ENCODE measurements around the gene ATP1A4.

Gene ATP1A4

DNA sequence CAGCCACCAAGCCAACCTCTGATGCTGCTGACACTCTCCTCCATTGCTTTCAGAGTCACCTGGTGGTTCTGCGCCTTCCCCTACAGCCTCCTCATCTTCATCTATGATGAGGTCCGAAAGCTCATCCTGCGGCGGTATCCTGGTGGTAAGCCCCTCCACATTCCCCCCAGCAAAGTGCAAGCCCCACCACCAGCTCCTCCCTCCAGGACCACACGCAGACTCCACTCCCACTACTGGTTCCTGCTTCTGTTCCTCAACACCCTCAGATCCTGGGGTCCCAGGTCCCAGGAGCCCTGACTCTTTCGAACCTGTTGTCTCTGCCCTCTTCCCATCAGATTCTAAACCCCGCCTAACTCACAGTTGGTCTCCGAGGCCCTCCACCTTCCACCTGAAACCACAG lies 11.6 kb upstream of the ATP1A4 start:
- DNase-seq: no peak

DNA sequence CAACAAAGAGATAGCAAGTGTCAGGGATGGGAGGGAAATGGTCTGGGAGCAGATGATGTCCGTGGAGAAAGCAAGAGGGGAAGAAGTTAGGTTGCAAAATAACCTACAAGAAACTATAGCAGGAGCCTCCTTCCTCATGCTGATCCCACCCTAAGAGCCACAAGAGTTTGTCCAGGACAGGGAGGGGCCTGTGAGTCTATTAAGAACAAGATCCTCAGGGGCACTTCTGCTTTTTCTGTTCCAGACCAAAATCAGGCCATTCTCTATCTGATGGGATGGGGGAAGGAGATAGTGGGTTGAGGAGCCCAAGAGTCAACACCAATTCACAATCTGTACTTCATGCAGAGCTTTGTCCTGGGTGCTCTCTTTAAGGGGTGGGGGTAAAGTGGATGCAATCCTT lies 7.7 kb upstream of the ATP1A4 start:
- DNase-seq: peak in 2 of 58 donors; percentile 15 to 18

DNA sequence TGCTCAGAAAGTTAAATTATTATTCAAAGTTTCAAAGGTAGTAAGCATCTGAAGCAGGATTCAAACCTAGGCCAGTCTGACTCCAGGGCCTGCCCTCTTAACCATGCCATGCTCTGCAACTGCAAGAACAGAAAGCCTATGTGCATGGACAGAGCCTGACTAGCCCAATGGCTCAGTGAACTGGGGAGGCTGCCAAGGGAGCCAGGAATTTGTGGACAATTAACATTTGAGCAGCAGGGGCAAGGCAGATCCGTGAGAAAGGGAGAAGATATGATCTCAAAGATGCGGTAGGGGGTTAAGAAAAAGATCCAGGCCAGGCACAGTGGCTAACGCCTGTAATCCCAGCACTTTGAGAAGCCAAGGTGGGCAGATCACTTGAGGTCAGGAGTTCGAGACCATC lies 6.5 kb upstream of the ATP1A4 start:
- DNase-seq: peak in 9 of 58 donors; percentile 12 to 38 (median 22)

DNA sequence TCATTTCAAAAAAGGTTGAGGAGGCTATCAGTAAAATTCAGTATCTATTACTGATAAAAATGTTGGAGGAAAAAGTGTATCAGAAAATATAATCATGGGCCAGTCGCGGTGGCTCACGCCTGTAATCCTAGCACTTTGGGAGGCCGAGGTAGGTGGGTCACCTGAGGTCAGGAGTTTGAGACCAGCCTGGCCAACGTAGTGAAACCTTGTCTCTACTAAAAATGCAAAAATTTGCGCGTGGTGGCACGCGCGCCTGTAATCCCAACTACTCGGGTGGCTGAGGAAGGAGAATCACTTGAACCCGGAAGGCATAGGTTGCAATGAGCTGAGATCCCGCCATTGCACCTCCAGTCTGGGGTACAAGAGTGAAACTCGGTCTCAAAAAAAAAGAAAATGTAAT lies 5.3 kb upstream of the ATP1A4 start:
- no peak for DNase-seq

DNA sequence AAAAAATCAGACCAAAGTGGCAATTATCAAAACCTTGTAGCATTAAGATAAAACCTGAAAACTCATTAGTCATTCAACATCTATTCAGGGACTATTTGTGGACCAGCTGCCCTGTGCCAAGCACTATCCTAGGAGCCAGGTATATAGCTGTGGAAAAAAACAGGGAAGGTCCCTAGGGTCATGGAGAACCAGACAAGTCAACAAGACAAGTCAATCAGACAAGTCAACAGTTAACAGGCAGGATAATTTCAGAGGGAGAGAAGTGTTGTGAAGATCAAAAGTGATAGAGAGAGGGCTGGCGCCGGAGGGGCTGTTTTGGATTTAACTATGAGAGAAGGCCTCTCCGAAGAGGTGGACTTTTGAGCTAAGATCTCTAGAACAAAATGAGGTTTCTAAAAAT lies 3.3 kb upstream of the ATP1A4 start:
- DNase-seq: no peak

DNA sequence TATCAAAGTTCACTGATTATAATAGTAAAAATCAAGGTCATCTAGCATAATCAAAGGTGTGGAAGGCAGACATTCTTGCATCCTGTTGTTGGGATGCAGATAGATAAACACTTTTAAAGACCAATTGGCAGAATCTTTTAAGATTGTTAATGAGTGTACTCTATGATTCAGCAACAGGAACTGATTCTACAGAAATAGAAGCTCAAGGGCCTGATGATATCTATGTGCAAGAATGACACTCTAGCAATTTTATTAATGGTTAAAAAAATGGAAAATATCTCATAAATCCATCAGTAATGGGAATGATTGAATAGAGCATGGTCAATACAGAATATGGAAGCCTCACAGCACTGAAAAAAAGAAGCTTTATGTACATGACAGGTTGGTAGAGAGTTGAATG lies 2.2 kb upstream of the ATP1A4 start:
- no peak for DNase-seq

DNA sequence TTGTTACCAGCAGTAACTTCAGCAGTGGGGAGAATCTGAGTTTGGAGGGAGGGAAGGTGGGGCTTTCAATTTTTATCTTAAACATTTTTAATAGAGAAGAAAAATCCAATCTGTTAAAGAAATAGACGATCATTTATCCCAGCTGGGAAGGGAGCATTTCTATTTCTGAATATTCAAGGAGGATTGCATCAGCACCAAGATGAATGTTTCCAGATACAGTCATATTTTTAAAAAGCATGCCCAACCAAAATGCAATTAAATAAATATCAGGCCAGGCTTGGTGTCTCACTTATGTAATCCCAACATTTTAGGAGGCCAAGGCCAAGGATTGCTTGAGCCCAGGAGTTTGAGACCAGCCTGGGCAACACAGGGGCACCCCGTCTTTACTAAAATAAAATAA lies 1.7 kb upstream of the ATP1A4 start:
- no peak for DNase-seq

DNA sequence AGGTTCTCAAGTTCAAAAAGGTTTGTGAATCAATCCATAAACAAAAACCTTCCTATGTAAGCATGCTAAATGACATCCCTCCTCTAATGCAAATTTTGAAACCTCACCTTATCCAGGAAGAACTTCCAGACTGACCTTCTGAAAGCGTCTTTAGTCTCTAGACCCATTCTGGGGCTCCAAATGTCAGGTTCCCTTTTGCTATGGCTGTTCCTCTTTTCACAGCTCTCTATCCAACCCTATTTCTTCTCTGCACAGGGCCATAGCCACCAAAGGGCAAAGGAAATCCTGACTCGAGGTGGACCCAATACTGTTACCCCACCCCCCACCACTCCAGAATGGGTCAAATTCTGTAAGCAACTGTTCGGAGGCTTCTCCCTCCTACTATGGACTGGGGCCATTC lies 3.4 kb downstream of the ATP1A4 start:
- DNase-seq: no peak

DNA sequence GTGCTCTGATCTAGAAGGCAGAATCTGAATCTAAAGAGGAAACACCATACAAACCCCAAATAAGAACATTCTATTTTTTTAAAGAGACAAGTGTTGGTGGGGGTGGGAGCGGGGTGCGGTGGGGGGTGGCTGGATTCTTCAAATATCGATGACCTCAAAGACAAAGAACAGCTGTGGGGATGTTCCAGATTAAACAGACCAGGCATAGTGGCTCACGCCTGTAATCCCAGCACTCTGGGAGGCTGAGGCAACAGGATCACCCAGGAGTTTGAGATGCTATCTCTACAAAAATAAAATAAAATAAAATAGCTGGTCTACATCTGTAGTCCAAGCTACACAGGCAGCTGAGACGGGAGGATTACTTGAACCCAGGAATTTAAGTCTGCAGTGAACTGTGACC lies 5.0 kb downstream of the ATP1A4 start:
- no peak for DNase-seq

DNA sequence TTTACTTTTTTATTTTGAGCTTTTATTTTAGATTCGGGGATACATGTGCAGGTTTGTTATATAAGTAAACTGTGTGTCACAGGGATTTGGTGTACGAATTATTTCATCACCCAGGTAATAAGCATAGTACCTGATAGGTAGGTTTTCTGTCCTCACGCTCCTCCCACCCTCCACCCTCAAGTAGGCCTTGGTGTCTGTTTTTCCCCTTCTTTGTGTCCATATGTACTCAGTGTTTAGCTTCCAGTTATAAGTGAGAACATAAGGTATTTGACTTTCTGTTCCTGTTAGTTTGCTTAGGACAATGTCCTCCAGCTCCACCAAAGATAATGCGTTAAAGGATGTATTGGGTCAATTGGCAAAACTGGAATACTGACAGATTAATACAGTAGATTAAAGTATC lies 5.8 kb downstream of the ATP1A4 start:
- no peak for DNase-seq

DNA sequence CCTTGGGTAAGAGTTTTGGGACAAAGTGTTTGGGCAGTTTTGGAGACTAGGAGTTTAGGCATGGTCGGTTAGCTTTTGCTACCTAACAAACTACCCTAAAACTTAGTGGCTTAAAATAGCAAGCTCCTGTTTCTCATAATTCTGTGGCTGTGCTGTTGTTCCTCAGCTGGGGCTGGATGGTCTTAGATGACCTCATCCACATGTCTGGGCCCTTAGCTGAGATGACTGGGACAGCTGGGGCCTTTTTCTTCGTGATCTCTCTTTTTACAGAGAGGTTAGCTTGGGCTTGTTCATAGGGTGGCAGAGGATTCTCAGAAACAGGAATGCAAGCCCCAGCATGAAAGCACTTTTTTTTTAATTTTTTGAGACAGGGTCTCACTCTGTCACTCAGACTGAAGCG lies 6.6 kb downstream of the ATP1A4 start:
- DNase-seq: no peak

DNA sequence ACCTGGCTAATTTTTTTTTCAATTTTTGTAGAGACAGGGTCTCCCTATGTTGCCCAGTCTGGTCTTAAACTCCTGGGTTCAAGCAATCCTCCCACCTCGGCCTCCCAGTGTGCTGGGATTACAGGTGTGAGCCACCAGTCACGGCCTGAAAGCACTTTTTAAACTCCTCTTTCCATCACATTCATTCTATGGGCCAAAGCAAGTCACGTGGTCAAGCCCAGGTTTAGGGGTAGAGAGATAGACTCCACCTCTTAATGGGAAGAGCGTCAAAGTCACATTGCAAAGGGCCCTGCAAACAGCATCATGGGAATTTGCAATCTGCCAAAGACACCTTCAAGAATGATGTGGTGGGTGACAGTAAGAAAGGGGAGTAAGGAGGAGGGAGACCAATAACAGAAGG lies 7.1 kb downstream of the ATP1A4 start:
- DNase-seq: no peak

DNA sequence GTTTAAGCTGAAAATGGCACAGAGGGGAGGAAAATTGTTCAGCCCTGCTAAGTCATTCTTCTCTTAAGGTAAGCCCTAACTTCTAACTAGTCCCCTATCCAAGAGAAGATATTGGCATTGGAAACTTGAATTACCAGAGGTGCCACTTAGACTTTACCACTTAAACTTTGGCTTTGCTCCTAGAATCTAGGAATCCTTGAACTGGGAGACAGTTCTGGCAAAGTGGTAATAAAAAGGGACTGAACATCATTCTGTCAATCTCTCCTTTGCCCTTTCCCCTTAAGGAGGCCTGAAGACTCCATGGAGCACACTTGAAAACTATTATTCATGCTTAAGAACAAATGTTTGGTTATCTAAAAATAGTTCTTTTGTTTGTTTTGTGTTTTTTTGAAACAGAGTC lies 8.4 kb downstream of the ATP1A4 start:
- no peak for DNase-seq

DNA sequence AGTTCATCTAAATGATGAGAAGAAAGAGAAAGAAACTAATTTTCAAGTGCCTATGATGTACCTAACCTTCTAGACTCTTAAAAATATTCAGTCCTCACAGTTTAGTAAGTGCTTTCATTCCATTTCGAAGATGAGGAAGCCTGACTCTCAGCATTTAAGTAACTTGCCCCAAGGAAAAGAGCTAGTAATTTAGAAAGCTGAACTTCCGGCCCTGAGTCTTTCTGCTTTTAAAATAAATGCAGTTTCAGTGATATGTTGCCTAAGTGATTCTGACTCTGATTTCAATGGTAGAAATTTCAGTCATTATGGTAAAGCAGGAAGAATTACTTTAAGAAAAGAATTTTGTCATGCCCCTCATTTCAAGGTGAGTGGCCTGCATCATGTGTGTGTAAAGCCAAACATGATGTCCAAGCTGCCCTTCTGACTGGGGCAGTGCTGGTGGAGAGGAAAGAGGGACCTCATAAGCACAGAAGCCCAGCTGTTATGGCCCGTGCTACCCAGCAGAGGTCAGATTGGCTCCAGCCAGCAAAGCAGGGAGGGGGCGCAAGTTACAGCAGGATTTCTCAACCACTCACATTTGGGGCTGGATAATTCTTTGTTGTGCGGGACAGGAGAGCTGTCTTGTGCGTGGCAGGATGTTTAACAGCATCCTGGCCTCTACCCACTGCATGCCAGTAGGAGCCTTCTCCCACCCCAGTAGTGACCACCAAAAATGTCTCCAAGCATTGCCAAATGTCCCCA lies 10.7 kb downstream of the ATP1A4 start:
- peak in 16 of 58 donors; percentile 10 to 51 (median 25) for DNase-seq

DNA sequence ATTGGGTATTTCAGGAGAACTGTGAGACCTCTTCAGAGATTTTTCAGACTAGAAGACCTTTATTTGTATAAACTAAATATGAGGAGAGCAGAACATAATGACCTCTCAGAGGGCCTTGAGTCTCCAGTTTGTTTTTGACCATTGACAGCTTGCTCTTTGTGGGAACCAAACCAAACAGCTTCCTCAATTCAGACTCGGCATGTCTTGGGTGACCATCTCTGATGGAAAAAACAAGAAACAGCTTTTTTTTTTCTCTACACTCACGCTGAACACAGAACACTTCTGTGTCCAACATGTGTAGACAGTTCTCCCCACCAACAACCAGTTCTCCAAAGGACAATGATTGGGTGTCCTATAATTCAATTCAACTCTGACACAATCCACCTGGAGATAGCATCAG lies 11.5 kb downstream of the ATP1A4 start:
- no peak for DNase-seq

DNA sequence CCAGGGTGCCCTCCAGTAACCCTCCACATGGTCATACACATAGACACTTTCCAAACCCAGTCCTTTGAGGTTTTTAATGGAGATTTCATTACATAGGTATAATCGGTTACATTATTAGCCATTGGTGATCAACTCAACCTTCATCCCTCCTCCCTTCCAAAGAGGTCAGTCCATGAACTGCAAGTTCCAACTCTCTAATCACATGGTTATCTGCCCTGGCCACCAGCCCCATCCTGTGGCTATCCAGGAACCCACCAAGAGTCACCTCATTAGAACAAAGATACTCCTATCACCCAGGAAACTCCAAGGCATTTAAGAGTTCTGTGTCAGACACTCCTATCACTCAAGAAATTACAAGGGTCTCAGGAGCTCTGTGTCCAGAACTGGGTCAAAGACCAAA lies 12.2 kb downstream of the ATP1A4 start:
- no peak for DNase-seq

DNA sequence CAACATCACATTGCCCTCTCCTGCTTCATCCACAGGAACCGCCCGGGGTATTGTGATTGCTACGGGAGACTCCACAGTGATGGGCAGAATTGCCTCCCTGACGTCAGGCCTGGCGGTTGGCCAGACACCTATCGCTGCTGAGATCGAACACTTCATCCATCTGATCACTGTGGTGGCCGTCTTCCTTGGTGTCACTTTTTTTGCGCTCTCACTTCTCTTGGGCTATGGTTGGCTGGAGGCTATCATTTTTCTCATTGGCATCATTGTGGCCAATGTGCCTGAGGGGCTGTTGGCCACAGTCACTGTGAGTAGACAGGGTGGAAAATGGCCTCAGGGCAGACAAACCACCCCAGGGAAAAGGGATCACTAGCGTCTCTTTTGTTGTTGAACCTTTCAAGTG lies 12.7 kb downstream of the ATP1A4 start:
- DNase-seq: no peak

DNA sequence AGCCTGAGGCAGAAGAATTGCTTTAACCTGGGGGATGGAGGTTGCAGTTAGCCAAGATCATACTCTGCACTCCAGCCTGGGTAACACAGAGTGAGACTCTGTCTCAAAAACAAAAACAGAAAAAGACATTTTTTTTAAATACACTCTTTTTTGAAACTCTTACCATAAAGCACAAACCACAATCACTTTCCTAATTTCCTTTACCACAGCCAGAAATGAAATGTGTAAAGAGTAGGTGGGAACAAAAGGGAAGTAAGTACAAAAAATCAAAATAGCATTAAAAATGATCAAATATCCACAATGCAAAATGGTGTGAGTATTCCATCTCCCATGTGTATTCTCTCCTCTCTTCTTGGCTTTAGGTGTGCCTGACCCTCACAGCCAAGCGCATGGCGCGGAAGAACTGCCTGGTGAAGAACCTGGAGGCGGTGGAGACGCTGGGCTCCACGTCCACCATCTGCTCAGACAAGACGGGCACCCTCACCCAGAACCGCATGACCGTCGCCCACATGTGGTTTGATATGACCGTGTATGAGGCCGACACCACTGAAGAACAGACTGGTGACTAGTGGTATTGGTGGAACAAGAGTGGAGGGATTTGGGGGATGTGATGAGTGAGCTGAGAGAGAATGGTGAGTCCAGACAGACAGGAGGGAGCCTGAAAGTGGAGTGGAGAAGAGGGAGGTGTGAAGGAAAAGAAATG lies 14.9 kb downstream of the ATP1A4 start:
- peak in 13 of 58 donors; percentile 5 to 56 (median 26) for DNase-seq

DNA sequence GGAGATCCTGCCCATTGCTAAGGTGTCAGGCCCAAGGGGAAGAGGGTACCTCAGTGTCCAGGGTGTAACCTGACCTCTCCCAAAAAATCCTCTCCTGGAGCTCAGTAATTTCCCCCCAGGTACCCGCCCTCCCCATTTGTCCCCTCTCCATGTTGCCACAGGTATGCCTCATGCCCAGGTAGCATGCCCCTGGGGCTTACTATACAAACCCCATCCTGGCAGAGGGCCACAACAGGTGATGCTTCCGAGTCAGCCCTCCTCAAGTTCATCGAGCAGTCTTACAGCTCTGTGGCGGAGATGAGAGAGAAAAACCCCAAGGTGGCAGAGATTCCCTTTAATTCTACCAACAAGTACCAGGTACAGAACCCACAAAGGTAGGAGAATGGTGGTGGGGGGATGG lies 15.7 kb downstream of the ATP1A4 start:
- no peak for DNase-seq

DNA sequence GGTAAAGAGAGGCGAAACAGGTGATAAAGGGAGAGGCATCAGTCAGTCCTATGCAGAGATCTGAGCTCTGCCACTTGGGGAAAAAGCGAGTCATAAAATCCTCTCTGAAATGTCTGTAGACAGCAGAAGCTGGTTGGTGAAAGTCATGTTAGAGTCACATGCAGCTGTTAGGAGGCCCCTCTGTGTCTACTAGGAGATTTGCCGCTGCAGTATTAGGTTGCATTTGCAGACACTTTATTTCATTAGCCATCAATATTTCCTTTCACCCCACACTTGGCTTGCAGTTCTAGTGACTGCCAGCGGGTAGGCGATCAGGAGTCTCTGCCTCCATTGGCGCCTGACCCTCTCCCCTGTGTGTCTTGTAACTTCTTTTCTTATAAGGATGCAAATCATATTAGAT lies 16.2 kb downstream of the ATP1A4 start:
- no peak for DNase-seq

DNA sequence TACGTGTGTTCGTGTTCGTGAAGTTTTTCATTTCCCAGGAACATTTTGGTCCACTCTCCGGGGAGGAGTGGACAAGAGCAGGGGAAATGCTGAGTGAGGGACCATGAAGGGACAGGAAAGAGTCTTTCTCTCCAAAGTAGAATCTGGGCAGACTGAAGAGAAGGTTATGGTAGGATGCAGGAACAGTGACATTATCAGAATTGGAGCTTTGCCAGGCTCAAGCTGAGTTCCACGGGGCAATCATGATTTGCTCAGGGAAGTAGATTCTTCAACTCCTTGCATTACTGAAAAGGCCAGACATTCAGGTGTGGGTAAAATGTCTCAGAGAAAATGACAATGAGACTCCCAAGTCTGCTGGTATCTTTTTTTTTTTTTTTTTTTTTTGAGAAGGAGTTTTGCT lies 16.6 kb downstream of the ATP1A4 start:
- no peak for DNase-seq

DNA sequence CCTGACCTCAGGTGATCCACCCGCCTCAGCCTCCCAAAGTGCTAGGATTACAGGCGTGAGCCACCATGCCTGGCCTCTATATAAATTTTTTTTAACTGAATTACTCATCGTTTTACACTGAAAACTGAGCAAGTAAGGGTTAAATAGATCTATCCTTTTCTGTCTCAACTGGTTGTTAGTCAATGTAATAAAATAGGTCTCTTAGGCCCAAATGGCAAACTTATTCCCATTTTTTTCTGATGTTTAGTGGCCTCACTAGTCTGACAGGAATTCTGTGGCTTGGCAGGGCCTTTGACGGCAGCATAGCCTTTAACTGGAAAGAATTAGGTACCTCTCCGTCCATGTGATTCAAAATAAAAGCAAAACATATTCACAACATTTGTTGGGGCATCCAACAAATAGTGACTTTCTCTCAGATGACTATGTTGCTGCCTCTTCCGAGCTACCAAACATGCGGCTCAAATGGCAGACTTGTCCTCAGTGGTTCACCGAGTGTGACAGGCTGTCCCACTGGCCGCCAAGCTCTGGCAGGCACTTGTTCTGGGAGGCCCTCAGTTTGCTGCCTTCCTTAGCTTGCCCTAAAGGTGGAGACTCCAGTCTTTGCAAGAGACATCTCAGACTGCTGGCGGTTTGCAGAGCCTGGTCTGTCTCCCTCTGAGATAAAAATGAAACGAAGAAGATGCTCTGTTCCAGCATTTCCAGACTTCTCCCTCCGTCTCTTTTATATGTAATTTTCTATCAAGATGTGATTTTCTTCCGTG lies 17.4 kb downstream of the ATP1A4 start:
- DNase-seq: peak in 3 of 58 donors; percentile 10 to 16 (median 10)

Data from anterior cingulate cortex (tissue), 58 donors.